GM18520 (cell line): Measurements from ENCODE around the gene STEAP3.

Source experiments
- ATAC-seq: cut with Tn5 transposase; IDR thresholded peaks from one replicate; pipeline ENCODE4 v1.9.1; 2021; ENCODE audit not compliant: unreplicated experiment

STEAP3 gene

DNA sequence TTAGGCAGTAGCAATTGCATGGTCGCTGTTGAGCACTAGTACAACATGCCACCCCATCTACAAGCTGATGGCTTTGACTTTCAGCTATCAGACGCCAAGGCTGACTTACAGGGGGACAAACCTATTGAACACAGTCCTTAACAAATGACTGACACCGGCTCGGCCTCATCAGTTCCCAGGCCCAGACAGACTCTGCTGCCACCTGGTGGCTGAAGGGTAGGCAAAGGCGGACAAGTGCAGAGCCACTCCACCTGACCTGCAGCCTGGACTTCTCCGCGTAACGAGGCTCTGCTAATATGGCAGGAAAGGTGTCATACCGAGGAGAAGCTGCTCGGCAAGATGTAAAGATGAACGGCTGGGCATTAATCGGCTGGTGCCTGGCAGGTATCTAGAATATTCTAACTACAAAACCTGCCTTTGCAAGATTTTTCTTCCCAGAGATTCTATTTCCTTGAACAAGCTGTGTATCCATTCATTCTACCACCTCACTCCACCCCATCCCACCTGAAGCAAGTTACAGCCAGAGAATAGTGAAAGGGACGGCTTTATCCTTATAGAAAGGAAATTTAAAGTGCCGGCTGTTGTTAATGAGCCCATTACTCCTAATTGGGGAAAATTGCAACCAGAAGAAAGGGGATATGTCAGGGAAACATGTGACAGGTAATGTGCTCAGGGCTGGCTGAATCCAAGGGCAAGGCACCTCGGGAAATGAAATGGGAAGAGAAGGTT, 67.4 kb downstream of the STEAP3 start:
- ATAC-seq = peak; percentile 60

DNA sequence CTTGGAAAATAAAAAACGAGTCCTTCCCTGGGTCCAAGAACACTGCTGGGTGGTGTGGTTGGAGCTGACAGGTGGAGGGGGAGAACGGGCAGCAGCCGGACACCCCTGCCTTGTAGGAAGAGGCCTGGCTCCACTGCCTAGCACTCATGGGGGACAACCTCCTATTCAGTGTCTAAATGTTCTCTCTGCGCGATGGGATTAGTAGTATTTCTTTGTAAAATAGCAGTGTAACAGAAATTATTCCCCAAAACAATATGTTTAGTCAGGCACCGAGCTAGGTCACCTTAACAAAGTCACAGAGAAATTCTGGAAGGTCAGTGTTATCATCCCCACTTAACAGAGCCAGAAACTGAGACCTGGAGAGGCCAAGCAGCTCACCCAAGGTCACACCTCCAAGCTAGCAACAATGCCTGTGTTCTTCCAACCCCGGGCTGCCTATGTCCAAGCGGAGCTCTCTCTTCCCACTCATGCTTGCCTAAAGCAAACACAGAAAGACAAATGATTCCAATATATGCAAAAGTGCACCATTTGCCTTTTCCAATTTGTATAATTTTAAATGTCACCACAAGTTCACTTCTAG, 68.0 kb downstream of the STEAP3 start:
- no peak for ATAC-seq

DNA sequence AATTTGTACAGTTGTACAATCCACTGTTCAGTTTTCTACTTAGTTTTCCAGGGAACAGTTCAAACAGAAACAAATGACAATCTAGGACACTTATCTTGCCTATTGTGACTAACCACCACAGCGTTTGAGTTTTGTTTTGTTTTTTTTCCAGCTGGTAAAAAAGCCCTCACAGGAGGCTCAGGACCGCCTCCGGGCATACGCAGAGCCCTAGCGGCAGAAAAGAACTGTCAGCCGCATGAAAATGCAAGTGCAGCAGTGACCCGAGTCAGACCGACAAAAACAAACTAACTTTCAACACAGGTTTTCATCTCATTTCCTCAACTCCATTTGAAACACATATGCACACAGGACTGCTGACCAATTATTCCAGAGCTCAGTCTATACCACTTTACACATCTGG, 68.6 kb downstream of the STEAP3 start:
- ATAC-seq = no peak

DNA sequence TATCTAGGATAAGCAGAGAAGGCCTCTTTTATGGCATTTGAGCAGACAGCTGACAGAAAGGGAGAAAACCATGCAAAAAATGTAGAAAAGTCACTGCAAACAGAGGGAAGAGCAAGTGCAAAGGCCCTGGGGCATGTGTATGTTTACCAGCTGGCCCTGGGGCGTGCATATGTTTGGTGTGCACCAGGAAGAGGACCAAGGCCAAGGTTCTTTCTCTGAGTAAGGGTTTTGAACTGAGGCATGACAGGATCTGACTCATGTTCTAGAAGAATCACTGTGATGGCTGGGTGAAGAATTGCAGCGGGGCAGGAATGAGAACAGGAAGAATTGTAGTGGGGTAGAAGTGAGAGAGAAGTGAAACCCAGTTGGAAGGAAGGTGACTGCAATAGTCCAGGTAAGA, 69.6 kb downstream of the STEAP3 start:
- no peak for ATAC-seq

- no peak for ATAC-seq
Measured at GRCh38 chr2:119293900-119294299, 70.3 kb downstream of the STEAP3 start.

GRCh38 chr2:119294671-119295070, 71.0 kb downstream of the STEAP3 start:
- no peak for ATAC-seq

DNA sequence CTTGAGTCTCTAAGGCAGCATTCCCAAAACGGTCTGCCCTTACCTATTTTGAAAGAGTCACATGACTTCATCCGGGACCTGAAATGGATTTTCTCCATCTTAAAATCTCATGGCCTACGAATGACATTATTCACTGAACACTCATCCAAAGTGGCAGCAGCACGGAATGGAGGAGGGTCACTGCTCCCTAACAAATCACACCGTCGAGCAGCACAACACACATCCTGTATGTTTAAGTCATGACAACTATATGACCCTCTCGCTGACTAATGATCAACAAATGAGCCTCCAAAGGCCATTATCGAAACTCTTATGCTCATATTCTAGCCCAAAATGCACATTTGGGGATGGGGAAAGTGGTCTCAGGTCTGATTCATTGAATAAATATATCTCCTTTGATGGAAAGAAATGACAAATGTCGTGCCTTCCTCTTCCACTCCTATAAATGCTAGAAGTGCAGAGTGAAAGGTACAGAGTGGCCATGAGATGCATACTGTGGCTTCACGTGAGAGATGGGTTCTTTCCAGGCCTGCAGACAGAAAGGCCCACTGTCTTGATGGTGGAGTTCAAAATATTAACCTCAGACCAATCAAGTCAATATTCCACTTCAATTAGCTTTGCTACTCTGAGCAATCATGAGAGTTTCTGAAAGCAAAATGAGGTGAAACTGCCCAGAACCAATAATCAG, 72.2 kb downstream of the STEAP3 start:
- ATAC-seq = no peak

DNA sequence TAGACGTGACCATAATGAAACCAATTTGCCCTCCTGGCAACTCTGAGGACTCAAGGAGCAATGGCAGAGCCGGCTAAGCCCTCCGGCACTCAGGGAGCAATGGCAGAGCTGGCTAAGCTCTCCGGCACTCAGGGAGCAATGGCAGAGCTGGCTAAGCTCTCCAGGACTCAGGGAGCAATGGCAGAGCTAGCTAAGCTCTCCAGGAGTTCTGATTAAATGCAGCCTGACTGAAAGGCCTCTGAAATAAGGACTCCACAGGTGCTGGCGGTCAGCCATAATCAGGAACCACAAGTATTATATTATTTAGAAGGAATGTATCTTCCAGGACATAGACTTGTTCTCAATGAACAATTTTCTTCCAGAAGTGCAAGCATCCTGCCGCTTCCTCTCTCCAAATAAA, 77.8 kb downstream of the STEAP3 start:
- ATAC-seq = no peak

- ATAC-seq = no peak
Measured at GRCh38 chr2:119304847-119305246, 81.2 kb downstream of the STEAP3 start.

DNA sequence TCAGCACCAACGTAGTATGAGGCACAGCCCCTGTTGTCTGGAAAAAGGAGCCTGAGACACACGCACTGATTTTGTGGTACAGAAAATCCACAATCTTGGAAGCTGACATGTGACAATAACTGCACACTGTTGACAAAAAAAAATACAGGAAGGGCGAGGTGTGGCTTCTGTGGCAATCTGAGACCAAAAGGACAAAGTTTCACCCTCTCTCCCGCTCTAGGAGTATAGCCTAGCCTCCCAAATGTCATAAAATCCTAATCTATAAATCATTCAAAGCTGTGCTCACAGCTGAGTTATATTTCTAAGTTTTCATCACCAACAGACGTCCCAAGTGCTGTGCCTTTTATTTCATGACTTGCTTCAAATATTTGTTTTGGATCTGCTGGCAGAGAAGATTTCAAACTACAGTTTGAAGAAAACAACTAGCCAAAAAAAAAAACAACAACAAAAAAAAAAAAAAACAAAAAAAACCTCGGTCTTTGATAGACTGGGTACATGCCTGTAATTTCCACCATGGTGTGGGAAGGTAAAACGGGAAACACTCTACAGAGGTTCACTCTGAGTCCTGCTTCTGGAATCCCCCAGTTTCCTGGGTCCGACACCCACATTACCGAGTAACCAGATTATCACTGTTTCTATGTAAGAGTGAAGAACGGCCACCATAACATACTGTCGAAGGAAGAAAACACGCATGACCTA, 82.0 kb downstream of the STEAP3 start:
- ATAC-seq = no peak

DNA sequence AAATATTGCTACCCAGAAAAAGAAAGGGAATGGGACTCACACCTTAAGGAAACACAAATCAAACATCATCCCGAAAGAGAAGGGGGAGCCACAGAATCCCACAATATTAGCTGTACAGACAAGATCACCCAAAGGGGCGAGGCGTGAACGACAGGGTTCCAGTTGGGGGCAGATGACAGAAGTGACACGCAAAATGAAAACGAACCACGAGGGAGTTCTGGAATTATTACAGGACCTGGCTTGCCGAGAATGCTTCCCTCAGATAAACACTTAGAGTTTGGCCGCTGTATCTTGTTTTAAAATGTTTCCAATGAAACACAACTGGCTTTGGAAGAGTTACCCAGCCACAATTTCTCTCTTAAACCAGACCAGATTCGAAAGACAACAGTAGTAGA, 82.6 kb downstream of the STEAP3 start:
- ATAC-seq = no peak

DNA sequence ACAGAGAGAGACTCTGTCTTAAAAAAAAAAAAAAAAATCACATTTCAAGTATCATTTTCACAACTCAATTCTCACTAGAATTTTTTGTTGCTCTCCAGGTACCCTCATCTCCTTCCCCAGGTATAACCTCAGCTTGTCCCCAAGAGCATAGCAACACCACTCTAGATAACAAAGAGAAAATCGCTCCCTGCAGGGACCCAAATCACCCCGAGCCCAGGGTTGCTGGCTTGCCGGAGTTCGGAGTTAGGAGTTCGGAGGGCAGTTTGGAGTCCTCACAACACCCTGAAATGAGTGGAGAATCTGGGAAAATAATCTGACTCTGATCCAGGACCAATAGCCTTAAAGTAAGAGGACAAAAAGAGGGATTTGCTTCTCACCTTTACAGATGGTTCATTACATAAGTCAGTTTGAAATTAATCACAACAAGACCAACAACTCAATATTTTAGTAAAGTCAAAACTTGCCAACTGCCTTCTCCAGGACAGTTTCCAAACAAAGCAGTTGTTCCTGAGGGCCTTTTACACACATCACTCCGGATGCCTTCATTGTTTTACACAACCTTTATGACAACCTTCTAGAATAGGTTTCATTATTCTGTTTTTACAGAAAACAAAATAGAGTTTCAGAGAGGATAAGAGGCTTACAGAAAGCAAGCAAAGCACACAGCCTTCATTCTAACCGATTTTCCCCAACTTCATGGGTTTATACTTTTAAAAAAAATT, 83.9 kb downstream of the STEAP3 start:
- no peak for ATAC-seq

GRCh38 chr2:119308793-119309330, 85.2 kb downstream of the STEAP3 start:
- no peak for ATAC-seq

DNA sequence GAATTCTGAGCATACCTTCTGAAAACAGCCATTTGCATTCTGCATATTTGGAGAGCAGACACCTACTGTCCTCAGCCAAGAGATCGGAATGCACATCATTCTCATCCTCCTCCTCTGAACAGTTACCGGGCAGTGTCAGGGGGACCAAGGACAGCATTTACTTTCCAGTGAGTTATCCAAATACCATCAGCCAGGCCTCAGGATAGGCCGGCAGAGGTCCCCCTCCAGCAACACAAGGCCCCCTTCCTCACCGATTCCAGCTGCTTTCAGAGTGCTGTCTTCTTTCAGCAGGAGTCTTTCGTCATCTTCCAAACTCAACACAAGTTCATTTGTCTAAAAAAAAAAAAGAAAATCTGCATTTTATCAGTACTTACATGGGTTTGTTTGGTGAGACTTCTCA, 87.7 kb downstream of the STEAP3 start:
- ATAC-seq = no peak

GRCh38 chr2:119311831-119312230, 88.2 kb downstream of the STEAP3 start:
- no peak for ATAC-seq
